ENCODE measurements around the gene PKNOX1.

DNA sequence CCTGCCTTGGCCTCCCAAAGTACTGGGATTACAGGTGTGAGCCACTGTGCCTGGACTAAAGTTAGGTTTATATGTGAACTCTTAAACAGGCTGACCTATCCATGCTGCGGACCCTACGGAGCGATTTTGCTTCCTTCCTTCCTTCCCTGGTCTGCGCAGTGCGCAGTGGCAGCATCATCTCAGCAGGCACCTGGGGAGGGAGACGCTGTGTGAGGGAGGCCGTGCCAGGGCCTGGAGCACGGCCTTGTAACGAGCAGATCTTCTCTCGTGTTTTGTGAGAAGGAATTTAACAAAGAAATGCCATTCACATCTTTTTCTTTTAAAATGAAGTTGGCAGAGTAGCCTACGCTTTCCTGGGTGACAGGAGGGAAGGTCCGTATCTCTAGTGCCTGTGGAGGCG lies 45.8 kb downstream of the PKNOX1 start:
- TF ChIP-seq, protein P1, sequence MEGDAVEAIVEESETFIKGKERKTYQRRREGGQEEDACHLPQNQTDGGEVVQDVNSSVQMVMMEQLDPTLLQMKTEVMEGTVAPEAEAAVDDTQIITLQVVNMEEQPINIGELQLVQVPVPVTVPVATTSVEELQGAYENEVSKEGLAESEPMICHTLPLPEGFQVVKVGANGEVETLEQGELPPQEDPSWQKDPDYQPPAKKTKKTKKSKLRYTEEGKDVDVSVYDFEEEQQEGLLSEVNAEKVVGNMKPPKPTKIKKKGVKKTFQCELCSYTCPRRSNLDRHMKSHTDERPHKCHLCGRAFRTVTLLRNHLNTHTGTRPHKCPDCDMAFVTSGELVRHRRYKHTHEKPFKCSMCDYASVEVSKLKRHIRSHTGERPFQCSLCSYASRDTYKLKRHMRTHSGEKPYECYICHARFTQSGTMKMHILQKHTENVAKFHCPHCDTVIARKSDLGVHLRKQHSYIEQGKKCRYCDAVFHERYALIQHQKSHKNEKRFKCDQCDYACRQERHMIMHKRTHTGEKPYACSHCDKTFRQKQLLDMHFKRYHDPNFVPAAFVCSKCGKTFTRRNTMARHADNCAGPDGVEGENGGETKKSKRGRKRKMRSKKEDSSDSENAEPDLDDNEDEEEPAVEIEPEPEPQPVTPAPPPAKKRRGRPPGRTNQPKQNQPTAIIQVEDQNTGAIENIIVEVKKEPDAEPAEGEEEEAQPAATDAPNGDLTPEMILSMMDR (IDR thresholded peaks at IDR 0.05) = no peak
- TF ChIP-seq POLR2A (IDR thresholded peaks at IDR 0.05) = no peak
